ENCODE data around the gene MAP3K3.

MAP3K3 gene

DNA sequence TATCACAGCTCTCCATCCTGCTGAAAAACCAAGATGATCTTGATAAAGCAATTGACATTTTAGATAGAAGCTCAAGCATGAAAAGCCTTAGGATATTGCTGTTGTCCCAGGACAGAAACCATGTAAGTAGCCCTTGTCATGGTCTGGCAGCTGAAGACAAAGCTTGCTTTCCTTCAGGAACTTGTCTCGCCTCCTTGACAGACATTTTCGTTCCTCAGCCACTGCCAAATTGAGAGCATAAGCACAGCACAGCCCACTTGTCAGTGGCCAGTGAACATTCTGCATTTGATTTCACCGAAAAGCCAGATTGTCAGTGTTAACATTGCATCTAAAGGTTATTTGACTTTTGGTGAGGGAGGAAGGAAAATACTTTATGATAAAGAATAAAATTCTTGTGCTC, 35.6 kb downstream of the MAP3K3 start:
- Histone ChIP-seq H3K4me3 (replicated peaks; ENCODE audit: low read depth, low read length) (no peak overlapping the region), H3K27me3 (replicated peaks; ENCODE audit: control insufficient read depth, insufficient read depth, low read length) (no peaks in the 10 kb centered on the region), H3K36me3 (ENCODE audit: control insufficient read depth, insufficient read depth, low read length) (peaks cover 5% of the 10 kb centered on the region)
- TF ChIP-seq, protein P1, sequence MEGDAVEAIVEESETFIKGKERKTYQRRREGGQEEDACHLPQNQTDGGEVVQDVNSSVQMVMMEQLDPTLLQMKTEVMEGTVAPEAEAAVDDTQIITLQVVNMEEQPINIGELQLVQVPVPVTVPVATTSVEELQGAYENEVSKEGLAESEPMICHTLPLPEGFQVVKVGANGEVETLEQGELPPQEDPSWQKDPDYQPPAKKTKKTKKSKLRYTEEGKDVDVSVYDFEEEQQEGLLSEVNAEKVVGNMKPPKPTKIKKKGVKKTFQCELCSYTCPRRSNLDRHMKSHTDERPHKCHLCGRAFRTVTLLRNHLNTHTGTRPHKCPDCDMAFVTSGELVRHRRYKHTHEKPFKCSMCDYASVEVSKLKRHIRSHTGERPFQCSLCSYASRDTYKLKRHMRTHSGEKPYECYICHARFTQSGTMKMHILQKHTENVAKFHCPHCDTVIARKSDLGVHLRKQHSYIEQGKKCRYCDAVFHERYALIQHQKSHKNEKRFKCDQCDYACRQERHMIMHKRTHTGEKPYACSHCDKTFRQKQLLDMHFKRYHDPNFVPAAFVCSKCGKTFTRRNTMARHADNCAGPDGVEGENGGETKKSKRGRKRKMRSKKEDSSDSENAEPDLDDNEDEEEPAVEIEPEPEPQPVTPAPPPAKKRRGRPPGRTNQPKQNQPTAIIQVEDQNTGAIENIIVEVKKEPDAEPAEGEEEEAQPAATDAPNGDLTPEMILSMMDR (IDR thresholded peaks at IDR 0.05; ENCODE audit: insufficient read depth, low read length, poor library complexity, severe bottlenecking) = no peak
- no peak for DNase-seq (ENCODE audit: extremely low read depth, insufficient read length)

DNA sequence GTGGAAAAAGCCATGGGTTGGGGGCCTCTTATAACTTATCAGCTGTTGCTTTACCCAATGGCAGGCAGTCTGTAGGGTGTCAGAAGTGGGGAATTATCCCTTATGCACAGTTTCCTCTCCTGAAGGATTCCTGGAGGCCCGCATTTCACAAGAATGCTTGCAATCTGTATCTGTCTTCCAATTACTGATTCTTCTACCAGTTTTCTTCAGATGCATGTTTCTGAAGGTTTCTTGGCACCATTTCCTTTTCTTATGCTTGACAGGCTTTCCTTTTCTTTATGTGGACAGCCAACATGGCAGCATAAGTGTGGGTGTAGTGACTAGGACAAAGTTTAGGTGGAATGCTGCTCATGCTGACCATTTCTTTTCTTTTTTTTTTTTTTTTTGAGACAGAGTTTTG, 36.1 kb downstream of the MAP3K3 start:
- TF ChIP-seq, protein P1 (IDR thresholded peaks at IDR 0.05; ENCODE audit: insufficient read depth, low read length, poor library complexity, severe bottlenecking) = no peak
- H3K27me3 ChIP-seq (replicated peaks; ENCODE audit: control insufficient read depth, insufficient read depth, low read length) = no peaks in the 10 kb centered on the region
- no peak overlapping the region for H3K4me3 ChIP-seq (replicated peaks; ENCODE audit: low read depth, low read length)
- no peak for DNase-seq (ENCODE audit: extremely low read depth, insufficient read length)
- peaks cover 3% of the 10 kb centered on the region for H3K36me3 ChIP-seq (ENCODE audit: control insufficient read depth, insufficient read depth, low read length)

DNA sequence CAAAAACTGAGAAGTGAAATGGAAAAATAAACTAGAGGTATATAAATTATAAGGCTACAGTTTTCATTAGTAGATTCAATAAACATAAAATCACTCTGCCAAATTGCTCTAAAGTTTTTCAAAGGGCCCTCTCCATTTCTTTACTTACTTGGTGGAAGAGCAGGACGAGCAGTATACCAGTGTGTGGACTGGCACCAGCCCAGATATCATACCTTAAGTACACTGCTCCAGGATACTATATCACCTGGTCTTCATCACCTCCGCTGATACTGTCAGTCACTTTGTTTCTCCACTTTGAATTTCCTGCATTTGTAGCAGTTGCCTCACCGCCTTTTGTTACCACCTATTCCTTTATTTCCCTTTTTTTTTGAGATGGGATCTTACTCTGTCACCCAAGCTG, 37.6 kb downstream of the MAP3K3 start:
- Histone ChIP-seq H3K36me3 (ENCODE audit: control insufficient read depth, insufficient read depth, low read length) (peaks cover 3% of the 10 kb centered on the region), H3K4me3 (replicated peaks; ENCODE audit: low read depth, low read length) (no peak overlapping the region), H3K27me3 (replicated peaks; ENCODE audit: control insufficient read depth, insufficient read depth, low read length) (no peaks in the 10 kb centered on the region)
- TF ChIP-seq, protein P1 (IDR thresholded peaks at IDR 0.05; ENCODE audit: insufficient read depth, low read length, poor library complexity, severe bottlenecking) = no peak
- DNase-seq (ENCODE audit: extremely low read depth, insufficient read length) = no peak

DNA sequence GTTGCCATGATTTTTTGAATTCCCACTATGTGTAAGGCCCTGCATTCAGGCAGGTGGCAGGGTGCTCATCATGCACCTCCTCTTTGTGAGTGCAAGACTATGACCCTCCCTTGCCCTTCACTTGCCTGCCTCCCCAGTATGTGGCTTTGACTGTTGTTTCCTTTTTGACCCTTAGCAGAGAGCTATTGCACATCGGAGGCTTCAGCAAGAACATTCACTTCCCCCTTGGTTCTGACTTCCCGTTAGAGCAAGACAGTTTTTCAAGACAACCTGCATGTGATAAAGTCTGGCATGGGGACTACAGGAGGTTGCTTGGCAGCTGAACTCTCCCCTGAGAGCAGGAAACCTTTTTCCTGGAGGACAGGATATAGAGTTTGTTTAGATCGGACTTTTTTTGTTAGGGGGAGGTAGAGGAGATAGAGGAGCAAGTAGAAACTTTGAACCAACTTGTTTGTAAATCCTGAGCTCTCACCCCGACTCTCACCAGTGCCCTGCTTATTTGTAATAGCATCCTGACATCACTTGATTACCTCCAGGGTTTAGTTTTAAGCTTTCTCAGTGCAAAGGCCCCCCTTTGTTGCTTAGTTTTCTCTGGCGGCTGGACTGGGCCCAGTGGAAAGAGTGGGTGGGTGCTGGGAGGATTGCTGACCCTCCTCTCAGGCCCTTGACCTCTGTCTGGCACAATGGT, 43.5 kb downstream of the MAP3K3 start:
- H3K27me3 ChIP-seq (replicated peaks; ENCODE audit: control insufficient read depth, insufficient read depth, low read length) = no peaks in the 10 kb centered on the region
- no peak overlapping the region for H3K4me3 ChIP-seq (replicated peaks; ENCODE audit: low read depth, low read length)
- no peak for DNase-seq (ENCODE audit: extremely low read depth, insufficient read length)
- TF ChIP-seq, protein P1 (IDR thresholded peaks at IDR 0.05; ENCODE audit: insufficient read depth, low read length, poor library complexity, severe bottlenecking) = no peak
- H3K36me3 ChIP-seq (ENCODE audit: control insufficient read depth, insufficient read depth, low read length) = no peaks in the 10 kb centered on the region; the same call in none of the 2 replicates

DNA sequence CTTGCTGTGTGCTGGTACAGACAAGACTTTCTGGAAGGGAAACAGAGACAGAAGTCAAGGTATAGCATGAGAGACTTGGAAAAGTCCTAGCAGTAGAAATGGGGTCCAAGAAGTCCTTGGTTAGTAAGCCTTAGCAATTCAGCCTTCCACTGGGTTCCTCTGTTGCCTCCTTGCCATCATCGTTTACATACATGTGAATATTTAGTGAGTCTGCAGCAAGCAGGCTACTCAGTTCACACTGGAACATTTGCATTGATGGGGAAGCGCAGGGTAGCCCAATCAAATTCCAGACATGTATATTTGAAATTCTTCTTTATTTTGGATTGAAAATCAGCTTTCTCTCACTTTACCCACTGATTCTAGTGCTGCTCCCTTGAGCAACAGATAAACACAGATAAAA, 50.6 kb downstream of the MAP3K3 start:
- no peak for DNase-seq (ENCODE audit: extremely low read depth, insufficient read length)
- TF ChIP-seq, protein P1 (IDR thresholded peaks at IDR 0.05; ENCODE audit: insufficient read depth, low read length, poor library complexity, severe bottlenecking) = no peak
- Histone ChIP-seq H3K4me3 (replicated peaks; ENCODE audit: low read depth, low read length) (no peak overlapping the region), H3K36me3 (ENCODE audit: control insufficient read depth, insufficient read depth, low read length) (peaks cover 2% of the 10 kb centered on the region), H3K27me3 (replicated peaks; ENCODE audit: control insufficient read depth, insufficient read depth, low read length) (no peaks in the 10 kb centered on the region)

DNA sequence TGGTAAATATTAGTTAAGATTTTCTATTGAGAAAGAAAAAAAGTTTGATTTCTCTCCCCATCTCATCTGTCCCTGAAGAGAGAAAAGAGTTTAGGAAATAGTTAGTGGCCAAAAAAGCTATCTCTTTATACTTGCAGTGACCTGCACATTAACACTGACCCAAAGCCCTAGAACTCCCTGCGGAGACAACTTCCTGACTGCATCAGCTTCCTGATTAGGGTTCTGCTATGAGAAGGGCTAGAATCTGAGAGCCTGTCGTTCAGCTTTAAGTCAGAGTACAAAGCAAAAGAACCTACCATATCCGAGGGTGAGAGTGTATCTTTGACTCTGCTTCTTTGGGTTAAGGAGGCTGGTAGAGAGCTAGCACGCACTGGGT, 53.0 kb downstream of the MAP3K3 start:
- TF ChIP-seq, protein P1 (IDR thresholded peaks at IDR 0.05; ENCODE audit: insufficient read depth, low read length, poor library complexity, severe bottlenecking) = no peak
- no peak overlapping the region for H3K4me3 ChIP-seq (replicated peaks; ENCODE audit: low read depth, low read length)
- no peak for DNase-seq (ENCODE audit: extremely low read depth, insufficient read length)
- H3K36me3 ChIP-seq (ENCODE audit: control insufficient read depth, insufficient read depth, low read length) = peaks cover 2% of the 10 kb centered on the region
- H3K27me3 ChIP-seq (replicated peaks; ENCODE audit: control insufficient read depth, insufficient read depth, low read length) = no peaks in the 10 kb centered on the region
